A673 (cell line): Measurements from ENCODE around the gene SCYGR3. TPM values are rescaled to one million over a fixed set of nuclear protein-coding genes. Genes with fewer than 3 reads are reported as not detected.

ENCODE experiments used
- BruUV-seq: library from RNA; stranded (reverse); fragments of 400-500 nt; replicated peaks from 2 replicates; lab custom pipeline; 2021; lab: Mats Ljungman, UMichigan
- CTCF ChIA-PET: fragments of 300-600 bp; sonication (Branson Sonifier 250); formaldehyde crosslinking; loops from one replicate; lab custom pipeline; 2022; ENCODE audit warnings: antibody characterized with exemption; lab: Charles Lee
- POLR2A ChIA-PET: fragments of 300-600 bp; sonication (Branson Sonifier 250); formaldehyde crosslinking; loops from one replicate; lab custom pipeline; 2022; ENCODE audit warnings: antibody characterized with exemption; ENCODE audit not compliant: low non-redundant PET; lab: Charles Lee
- DNase-seq: peaks from one replicate; pipeline ENCODE4 v3.0.0-alpha.2; 2015; ENCODE audit warnings: low spot score
- H3K27ac ChIP-seq: fragments of 200-600 bp; sonication (generic); 2 replicates; pipeline ENCODE4 v1.5.1; 2016; ENCODE audit warnings: mixed run types, low read depth, mild to moderate bottlenecking, mixed read lengths, antibody characterized with exemption, low read length; ENCODE audit not compliant: poor library complexity, severe bottlenecking
- H3K27me3 ChIP-seq: fragments of 200-600 bp; sonication (generic); replicated peaks from 2 replicates; pipeline ENCODE4 v1.6.1; 2017; ENCODE audit warnings: mixed run types, low read depth, mild to moderate bottlenecking, mixed read lengths, antibody characterized with exemption, low read length; ENCODE audit not compliant: insufficient read depth, poor library complexity
- H3K36me3 ChIP-seq: fragments of 200-600 bp; sonication (generic); 2 replicates; pipeline ENCODE4 v1.6.1; 2016; ENCODE audit warnings: mixed run types, mild to moderate bottlenecking, mixed read lengths, antibody characterized with exemption, low read length; ENCODE audit not compliant: insufficient read depth, poor library complexity, severe bottlenecking
- H3K4me1 ChIP-seq: fragments of 200-600 bp; sonication (generic); 2 replicates; pipeline ENCODE4 v1.6.1; 2017; ENCODE audit warnings: mixed run types, mild to moderate bottlenecking, mixed read lengths, antibody characterized with exemption, low read length; ENCODE audit not compliant: insufficient read depth, poor library complexity, severe bottlenecking
- H3K4me3 ChIP-seq: fragments of 200-600 bp; sonication (generic); 2 replicates; pipeline ENCODE4 v1.5.1; 2016; ENCODE audit warnings: low read depth, mixed run types, mild to moderate bottlenecking, mixed read lengths, low read length; ENCODE audit not compliant: poor library complexity, severe bottlenecking
- H3K9me3 ChIP-seq: fragments of 200-600 bp; sonication (generic); 2 replicates; pipeline ENCODE4 v1.6.1; 2016; ENCODE audit warnings: mixed run types, low read depth, mild to moderate bottlenecking, mixed read lengths, antibody characterized with exemption, low read length; ENCODE audit not compliant: poor library complexity, severe bottlenecking
- CTCF ChIP-seq: fragments of 300-800, 200-600 bp; sonication (generic); conservative IDR thresholded peaks from 2 replicates; pipeline ENCODE4 v1.5.1; 2017; ENCODE audit warnings: low read depth, mild to moderate bottlenecking, antibody characterized with exemption, low read length, moderate library complexity, mixed read lengths
- EZH2 ChIP-seq: fragments of 200-600 bp; sonication (generic); IDR thresholded peaks from 2 replicates; pipeline ENCODE4 v1.6.1; 2017; ENCODE audit warnings: borderline replicate concordance, low read depth, mild to moderate bottlenecking, mixed read lengths, antibody characterized with exemption, low read length; ENCODE audit not compliant: poor library complexity, severe bottlenecking
- intact Hi-C: fragments of 100-400 bp; cut with micrococcal nuclease; formaldehyde crosslinking; loops from one replicate; pipeline ENCODE4 v1.10.0; 2022; ENCODE audit not compliant: unreplicated experiment
- total RNA-seq: library from RNA; stranded (reverse); gene quantifications from 2 replicates; pipeline ENCODE4 v1.2.3, GENCODE V29; 2021

SCYGR3 gene
- total RNA-seq, 1 experiment from 2014 or later = not detected

DNA sequence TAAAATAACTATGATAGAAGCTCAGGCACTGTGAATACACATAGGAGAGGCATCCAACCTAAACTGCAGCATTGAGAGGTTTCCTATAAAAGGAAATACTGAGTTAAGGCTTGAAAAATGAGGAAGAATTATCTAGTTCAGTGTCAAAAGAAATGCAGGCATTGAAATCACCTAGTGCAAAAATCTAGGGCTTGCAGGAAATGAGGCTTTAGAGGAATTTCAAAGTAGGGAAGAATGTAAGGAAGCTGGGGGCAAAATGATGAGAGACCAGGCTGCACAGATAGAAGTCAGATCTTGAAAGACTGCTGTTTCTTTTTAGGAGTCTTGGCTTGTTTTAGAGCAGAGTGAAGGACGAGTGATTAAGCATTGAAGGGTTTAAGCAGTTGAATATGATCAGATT, 44.0 kb downstream of the SCYGR3 start:
- no peak for DNase-seq
- no peak overlapping the region for H3K4me3 ChIP-seq
- no peaks in the 10 kb centered on the region for H3K27me3 ChIP-seq
- ChIA-PET CTCF (no interaction called here), POLR2A (interaction anchor here (0.5 kb wide), 1 partner anchor 62 kb away, joined by 8 read pairs; no protein-coding TSS in a partner anchor)
- no TSS peak for BruUV-seq
- TF ChIP-seq EZH2 (no peak), CTCF (no peak)
- H3K27ac ChIP-seq = no peak overlapping the region
- no peaks in the 10 kb centered on the region for H3K36me3 ChIP-seq
- H3K9me3 ChIP-seq = no peaks in the 10 kb centered on the region
- intact Hi-C loops = no loop called here
- no peaks in the 10 kb centered on the region for H3K4me1 ChIP-seq

- intact Hi-C loops = no loop called here
- CTCF ChIA-PET = no interaction called here
These were observed 45.8 kb downstream of the SCYGR3 start for GRCh38 chr2:227568852-227569169.

GRCh38 chr2:227566012-227566411, 48.6 kb downstream of the SCYGR3 start:
- no peaks in the 10 kb centered on the region for H3K4me1 ChIP-seq
- no TSS peak for BruUV-seq
- no peaks in the 10 kb centered on the region for H3K9me3 ChIP-seq
- intact Hi-C loops = no loop called here
- no peak for TF ChIP-seq CTCF
- TF ChIP-seq EZH2 = no peak
- ChIA-PET POLR2A (no interaction called here), CTCF (no interaction called here)
- H3K27me3 ChIP-seq = no peaks in the 10 kb centered on the region
- DNase-seq = no peak
- H3K27ac ChIP-seq = no peak overlapping the region
- H3K4me3 ChIP-seq = no peak overlapping the region
- no peaks in the 10 kb centered on the region for H3K36me3 ChIP-seq

More at GRCh38 chr2:227568852-227569169, 45.8 kb downstream of the SCYGR3 start:
- Histone ChIP-seq H3K36me3 (no peaks in the 10 kb centered on the region), H3K4me1 (no peaks in the 10 kb centered on the region), H3K4me3 (no peak overlapping the region), H3K9me3 (no peaks in the 10 kb centered on the region), H3K27me3 (no peaks in the 10 kb centered on the region), H3K27ac (no peak overlapping the region)
- no peak for TF ChIP-seq EZH2
- TF ChIP-seq CTCF = no peak
- POLR2A ChIA-PET = no interaction called here
- DNase-seq = no peak
- no TSS peak for BruUV-seq
